CD4-positive, alpha-beta T cell (primary cell): Measurements from ENCODE around the gene ZNF628. TPM values are rescaled to one million over a fixed set of nuclear protein-coding genes. Genes with fewer than 3 reads are reported as not detected.

Experiments used
- ATAC-seq: fragments of 200-7000 bp; cut with Tn5 transposase; one replicate; pipeline ENCODE4 v1.10.0; 2022; ENCODE audit warnings: mild to moderate bottlenecking; ENCODE audit not compliant: poor library complexity
- CTCF ChIA-PET: fragments of 350-600 bp; sonication (Branson Sonifier 250); formaldehyde crosslinking; loops from one replicate; lab custom pipeline; 2021; ENCODE audit warnings: antibody characterized with exemption, inconsistent platforms; lab: Charles Lee
- POLR2A ChIA-PET: fragments of 350-600 bp; sonication (Branson Sonifier 250); formaldehyde crosslinking; loops from one replicate; lab custom pipeline; 2021; ENCODE audit warnings: antibody characterized with exemption, inconsistent platforms; lab: Charles Lee
- DNase-seq, 14 experiments: peaks; one replicate each; pipeline ENCODE4 v3.0.0-alpha.2; 2013 to 2020; ENCODE audit warnings: mixed read lengths in 2 of 14
- H3K27ac ChIP-seq, 2 donors: one replicate each; pipeline versions ENCODE4 v1.5.1 to v1.7.0; 2013; ENCODE audit warnings: low read length in 2 of 2, low read depth in 1 of 2, mild to moderate bottlenecking in 1 of 2
- H3K27me3 ChIP-seq, 2 experiments: 1 replicate in 1 of 2; 2 replicates in 1 of 2; pipeline versions ENCODE4 v1.6.1 to v1.7.0; 2013; ENCODE audit warnings: low read length in 2 of 2, control low read depth in 1 of 2, mild to moderate bottlenecking in 1 of 2, moderate library complexity in 1 of 2; ENCODE audit not compliant: insufficient read depth in 2 of 2, control insufficient read depth in 1 of 2
- H3K36me3 ChIP-seq: one replicate; pipeline ENCODE4 v1.6.1; 2013; ENCODE audit warnings: low read length, control low read depth; ENCODE audit not compliant: insufficient read depth
- H3K4me1 ChIP-seq: one replicate; pipeline ENCODE4 v1.6.1; 2013; ENCODE audit warnings: low read length, control low read depth; ENCODE audit not compliant: insufficient read depth
- H3K4me3 ChIP-seq: one replicate; pipeline ENCODE4 v1.5.1; 2013; ENCODE audit warnings: mild to moderate bottlenecking, low read length, moderate library complexity
- H3K9me3 ChIP-seq, 2 experiments: 1 replicate in 1 of 2; 2 replicates in 1 of 2; pipeline versions ENCODE4 v1.6.1 to v1.7.0; 2013; ENCODE audit warnings: low read length in 2 of 2, mild to moderate bottlenecking in 2 of 2, control low read depth in 1 of 2, moderate library complexity in 1 of 2; ENCODE audit not compliant: control insufficient read depth in 1 of 2, insufficient read depth in 1 of 2
- H3K27ac Mint-ChIP-seq: one replicate; pipeline ENCODE4 v1.8.0; 2020; ENCODE audit warnings: mixed read lengths
- H3K27me3 Mint-ChIP-seq: one replicate; pipeline ENCODE4 v1.8.0; 2021; ENCODE audit warnings: mixed read lengths
- H3K36me3 Mint-ChIP-seq: one replicate; pipeline ENCODE4 v1.8.0; 2021; ENCODE audit warnings: low read depth, mixed read lengths
- H3K4me1 Mint-ChIP-seq: one replicate; pipeline ENCODE4 v1.8.0; 2021; ENCODE audit warnings: low read depth, mixed read lengths
- H3K4me3 Mint-ChIP-seq: one replicate; pipeline ENCODE4 v1.8.0; 2020; ENCODE audit warnings: mild to moderate bottlenecking, mixed read lengths
- H3K9me3 Mint-ChIP-seq: one replicate; pipeline ENCODE4 v1.8.0; 2020; ENCODE audit warnings: mixed read lengths
- CTCF ChIP-seq: fragments of 200-600 bp; IDR thresholded peaks from one replicate; pipeline ENCODE4 v1.8.0; 2022; ENCODE audit warnings: antibody characterized with exemption, mild to moderate bottlenecking
- intact Hi-C, 2 experiments: fragments of 100-400 bp; cut with DNase I in 1 of 2; cut with micrococcal nuclease in 1 of 2; formaldehyde crosslinking; loops; one replicate each; pipeline versions ENCODE4 v1.15.1 to v1.9.0; 2023 to 2025; cut with DNase I, micrococcal nuclease
- total RNA-seq, 174 experiments: library from RNA in 2 of 174; stranded (reverse) in 2 of 174; gene quantifications; one replicate each; pipeline ENCODE4 v1.2.3 and lab custom pipeline; 2021 to 2026

The ZNF628 gene
- total RNA-seq, 2 experiments from 2014 or later = 26.6 to 27.2 TPM

GRCh38 chr19:55503157-55503501 lies 26.7 kb downstream of the ZNF628 start:
- Mint-ChIP-seq H3K27ac (peak overlapping the region; percentile 76), H3K9me3 (no peaks in the 10 kb centered on the region), H3K4me3 (peak overlapping the region; percentile 89), H3K27me3 (peaks cover 6% of the 10 kb centered on the region), H3K4me1 (peaks cover 12% of the 10 kb centered on the region), H3K36me3 (no peaks in the 10 kb centered on the region)
- ATAC-seq = no peak
- intact Hi-C loops = loop anchor here (5.0 to 10.0 kb wide), 4 partner anchors 198 to 848 kb away; no protein-coding TSS in a partner anchor
- ChIA-PET POLR2A (interaction anchor here (0.6 to 1.4 kb wide), 12 partner anchors 14 to 362 kb away, joined by 3 to 17 read pairs (median 4); partner anchors contain the start of genes ISOC2, NAT14, UBE2S and ZNF628), CTCF (interaction anchor here (0.8 to 1.9 kb wide), 14 partner anchors 8 to 415 kb away, joined by 3 to 31 read pairs (median 7); partner anchors contain the start of genes ISOC2, PPP6R1, ZNF628 and ZNF784)
- Histone ChIP-seq H3K27ac (no peak overlapping the region), H3K36me3 (no peaks in the 10 kb centered on the region), H3K9me3 (no peaks in the 10 kb centered on the region), H3K4me1 (peaks cover 13% of the 10 kb centered on the region), H3K27me3 (no peaks in the 10 kb centered on the region), H3K4me3 (peak overlapping the region; percentile 64)
- no peak for TF ChIP-seq CTCF
- DNase-seq = peak in 3 of 14 experiments; percentile 6 to 44 (median 43)

- ATAC-seq (peak; percentile 92), DNase-seq (peak; percentile 82 to 96 (median 91))
- H3K27ac Mint-ChIP-seq = peak overlapping the region; percentile 76
- H3K27ac ChIP-seq = peak overlapping the region in 1 of 2 donors; percentile 44
- ChIA-PET CTCF (interaction anchor here (0.6 to 2.1 kb wide), 41 partner anchors 9 to 851 kb away, joined by 3 to 31 read pairs (median 4); partner anchors contain the start of genes FIZ1, ISOC2, NAT14 and PPP6R1), POLR2A (interaction anchor here (0.6 to 1.4 kb wide), 16 partner anchors 15 to 363 kb away, joined by 3 to 17 read pairs (median 4); partner anchors contain the start of genes ISOC2, KMT5C, NAT14 and UBE2S)
- no peaks in the 10 kb centered on the region for H3K27me3 ChIP-seq
- no peaks in the 10 kb centered on the region for H3K9me3 Mint-ChIP-seq
- peaks cover 13% of the 10 kb centered on the region for H3K4me1 ChIP-seq
- H3K36me3 ChIP-seq = no peaks in the 10 kb centered on the region
- peak; percentile 98 for TF ChIP-seq CTCF
- no peaks in the 10 kb centered on the region for H3K36me3 Mint-ChIP-seq
- H3K9me3 ChIP-seq = no peaks in the 10 kb centered on the region
- peaks cover 12% of the 10 kb centered on the region for H3K4me1 Mint-ChIP-seq
- peak overlapping the region; percentile 64 for H3K4me3 ChIP-seq
- peaks cover 7% of the 10 kb centered on the region for H3K27me3 Mint-ChIP-seq
- peak overlapping the region; percentile 89 for H3K4me3 Mint-ChIP-seq
- intact Hi-C loops = loop anchor here (1.0 to 10.0 kb wide), 7 partner anchors 35 to 849 kb away; no protein-coding TSS in a partner anchor
Observed at GRCh38 chr19:55503502-55504251, 27.3 kb downstream of the ZNF628 start.

- H3K4me3 Mint-ChIP-seq = peak overlapping the region; percentile 21
- H3K27ac Mint-ChIP-seq = peak overlapping the region; percentile 76
- Histone ChIP-seq H3K27me3 (no peaks in the 10 kb centered on the region), H3K36me3 (no peaks in the 10 kb centered on the region), H3K4me3 (peak overlapping the region; percentile 64), H3K9me3 (no peaks in the 10 kb centered on the region), H3K4me1 (peaks cover 13% of the 10 kb centered on the region), H3K27ac (no peak overlapping the region)
- H3K27me3 Mint-ChIP-seq = peaks cover 7% of the 10 kb centered on the region
- ChIA-PET CTCF (interaction anchor here (0.7 to 2.1 kb wide), 38 partner anchors 10 to 851 kb away, joined by 3 to 31 read pairs (median 4); partner anchors contain the start of genes FIZ1, ISOC2, NAT14 and PPP6R1), POLR2A (interaction anchor here (0.8 to 1.4 kb wide), 11 partner anchors 15 to 363 kb away, joined by 3 to 17 read pairs (median 4); partner anchors contain the start of genes ISOC2, KMT5C, NAT14 and UBE2S)
- H3K9me3 Mint-ChIP-seq = no peaks in the 10 kb centered on the region
- peak; percentile 58 for TF ChIP-seq CTCF
- no peaks in the 10 kb centered on the region for H3K36me3 Mint-ChIP-seq
- DNase-seq (no peak), ATAC-seq (no peak)
- H3K4me1 Mint-ChIP-seq = peaks cover 12% of the 10 kb centered on the region
- intact Hi-C loops = loop anchor here (1.0 to 10.0 kb wide), 7 partner anchors 36 to 849 kb away; no protein-coding TSS in a partner anchor
Observed at GRCh38 chr19:55504252-55504603, 27.8 kb downstream of the ZNF628 start.
